ENCODE measurements around the gene RAPGEFL1.

DNA sequence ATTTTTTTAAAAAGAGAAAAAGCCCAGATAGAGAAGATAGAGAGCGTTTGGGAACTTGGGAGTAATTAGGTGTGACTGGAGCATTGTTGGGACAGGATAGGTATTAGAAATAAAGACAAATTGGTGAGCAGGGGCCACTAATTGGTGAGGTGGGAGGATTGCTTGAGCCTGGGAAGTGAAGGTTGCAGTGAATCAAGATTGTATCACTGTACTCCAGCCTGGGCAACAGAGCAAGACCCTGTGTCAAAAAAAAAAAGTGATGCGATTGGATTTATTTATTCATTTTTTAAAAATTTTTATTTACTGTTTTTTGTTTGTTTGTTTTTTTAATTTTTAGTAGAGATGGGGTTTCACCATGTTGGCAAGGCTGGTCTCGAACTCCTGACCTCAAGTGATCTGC lies 31.8 kb upstream of the RAPGEFL1 start:
- no peak for TF ChIP-seq CTCF (IDR thresholded peaks at IDR 0.05)
- no peak for TF ChIP-seq EZH2 (IDR thresholded peaks at IDR 0.05; ENCODE audit: borderline replicate concordance, insufficient read depth, low read depth, low read length, poor library complexity, severe bottlenecking)
